GM23338 (cell line): ENCODE data around the gene SUSD4.

Experiments
- CREB1 ChIP-seq: fragments of 250-450 bp; sonication (Bioruptor Pico); IDR thresholded peaks from 2 replicates; pipeline ENCODE4 v1.5.0; 2020; ENCODE audit warnings: low read depth, mild to moderate bottlenecking, moderate library complexity
- CTCF ChIP-seq, 2 experiments: fragments of 200-600 bp in 1 of 2; sonication (generic) in 1 of 2; conservative IDR thresholded peaks; 2 replicates each; pipeline versions ENCODE4 v1.5.1 to v1.6.1; 2016 to 2017; ENCODE audit warnings: antibody characterized with exemption in 2 of 2, low read depth in 2 of 2, mild to moderate bottlenecking in 2 of 2, moderate library complexity in 1 of 2
- EZH2 ChIP-seq: fragments of 200-600 bp; sonication (generic); IDR thresholded peaks from one replicate; pipeline ENCODE4 v1.8.0; 2017; ENCODE audit warnings: antibody characterized with exemption, mild to moderate bottlenecking, low read depth; ENCODE audit not compliant: unreplicated experiment
- EZH2phosphoT487 ChIP-seq: fragments of 200-600 bp; sonication (generic); IDR thresholded peaks from one replicate; pipeline ENCODE4 v1.8.1; 2018; ENCODE audit warnings: antibody characterized with exemption; ENCODE audit not compliant: unreplicated experiment
- JUNB ChIP-seq: IDR thresholded peaks from one replicate; pipeline ENCODE4 v1.6.1; 2016; ENCODE audit warnings: antibody characterized with exemption; ENCODE audit not compliant: unreplicated experiment
- NANOG ChIP-seq: IDR thresholded peaks from 2 replicates; pipeline ENCODE4 v1.6.1; 2016; ENCODE audit warnings: antibody characterized with exemption, borderline replicate concordance
- POLR2AphosphoS5 ChIP-seq: IDR thresholded peaks from 2 replicates; pipeline ENCODE4 v1.6.1; 2016; ENCODE audit warnings: antibody characterized with exemption, low read depth
- ZNF114 ChIP-seq: fragments of 250-450 bp; sonication (Bioruptor Pico); IDR thresholded peaks from 2 replicates; pipeline ENCODE4 v1.5.0; 2020; ENCODE audit warnings: mild to moderate bottlenecking, moderate library complexity
- ZNF331 ChIP-seq: fragments of 250-450 bp; sonication (Bioruptor Pico); IDR thresholded peaks from 2 replicates; pipeline ENCODE4 v1.5.0; 2020; ENCODE audit warnings: low read depth, mild to moderate bottlenecking, moderate library complexity
- TF ChIP-seq, protein P1 (sequence below): IDR thresholded peaks from one replicate; pipeline ENCODE4 v1.6.1; 2018; ENCODE audit warnings: antibody characterized with exemption; ENCODE audit not compliant: unreplicated experiment

- no peak for TF ChIP-seq EZH2
- TF ChIP-seq CTCF (conservative IDR thresholded peaks at IDR 0.05; ENCODE audit: low read depth in 2 of 2) = no peak
- no peak for TF ChIP-seq CREB1 (CRISPR knock-in tag)
- no peak for TF ChIP-seq POLR2AphosphoS5
- no peak for TF ChIP-seq JUNB
- no peak for TF ChIP-seq ZNF114 (CRISPR knock-in tag)
- no peak for TF ChIP-seq EZH2phosphoT487
- TF ChIP-seq, protein P1, sequence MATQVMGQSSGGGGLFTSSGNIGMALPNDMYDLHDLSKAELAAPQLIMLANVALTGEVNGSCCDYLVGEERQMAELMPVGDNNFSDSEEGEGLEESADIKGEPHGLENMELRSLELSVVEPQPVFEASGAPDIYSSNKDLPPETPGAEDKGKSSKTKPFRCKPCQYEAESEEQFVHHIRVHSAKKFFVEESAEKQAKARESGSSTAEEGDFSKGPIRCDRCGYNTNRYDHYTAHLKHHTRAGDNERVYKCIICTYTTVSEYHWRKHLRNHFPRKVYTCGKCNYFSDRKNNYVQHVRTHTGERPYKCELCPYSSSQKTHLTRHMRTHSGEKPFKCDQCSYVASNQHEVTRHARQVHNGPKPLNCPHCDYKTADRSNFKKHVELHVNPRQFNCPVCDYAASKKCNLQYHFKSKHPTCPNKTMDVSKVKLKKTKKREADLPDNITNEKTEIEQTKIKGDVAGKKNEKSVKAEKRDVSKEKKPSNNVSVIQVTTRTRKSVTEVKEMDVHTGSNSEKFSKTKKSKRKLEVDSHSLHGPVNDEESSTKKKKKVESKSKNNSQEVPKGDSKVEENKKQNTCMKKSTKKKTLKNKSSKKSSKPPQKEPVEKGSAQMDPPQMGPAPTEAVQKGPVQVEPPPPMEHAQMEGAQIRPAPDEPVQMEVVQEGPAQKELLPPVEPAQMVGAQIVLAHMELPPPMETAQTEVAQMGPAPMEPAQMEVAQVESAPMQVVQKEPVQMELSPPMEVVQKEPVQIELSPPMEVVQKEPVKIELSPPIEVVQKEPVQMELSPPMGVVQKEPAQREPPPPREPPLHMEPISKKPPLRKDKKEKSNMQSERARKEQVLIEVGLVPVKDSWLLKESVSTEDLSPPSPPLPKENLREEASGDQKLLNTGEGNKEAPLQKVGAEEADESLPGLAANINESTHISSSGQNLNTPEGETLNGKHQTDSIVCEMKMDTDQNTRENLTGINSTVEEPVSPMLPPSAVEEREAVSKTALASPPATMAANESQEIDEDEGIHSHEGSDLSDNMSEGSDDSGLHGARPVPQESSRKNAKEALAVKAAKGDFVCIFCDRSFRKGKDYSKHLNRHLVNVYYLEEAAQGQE = no peak
- TF ChIP-seq ZNF331 (CRISPR knock-in tag) = no peak
- no peak for TF ChIP-seq NANOG
These were observed 73.6 kb downstream of the SUSD4 start for GRCh38 chr1:223290397-223290796.
